GM21619 (cell line): ENCODE results near the gene NUP98.

Experiments used
- ATAC-seq: cut with Tn5 transposase; IDR thresholded peaks from one replicate; pipeline ENCODE4 v1.9.1; 2021; ENCODE audit not compliant: unreplicated experiment

Gene NUP98

DNA sequence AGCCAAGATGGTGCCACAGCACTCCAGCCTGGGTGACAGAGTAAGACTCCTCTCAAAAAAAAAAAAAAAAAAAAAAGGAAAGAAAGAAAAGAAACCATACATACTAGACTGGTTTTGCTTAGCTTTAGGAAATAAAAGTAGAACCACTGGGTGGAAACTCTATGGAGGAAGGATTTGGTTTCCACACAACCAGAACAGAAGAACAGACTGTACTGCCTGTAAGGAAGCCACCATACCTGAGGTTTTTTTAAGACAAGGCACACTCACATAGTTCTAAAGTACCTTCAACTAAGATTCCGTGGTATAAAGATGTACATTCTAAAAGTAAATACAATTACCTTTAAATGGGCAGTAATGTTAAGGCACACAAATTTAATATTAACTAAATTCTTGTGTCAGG, 58.6 kb downstream of the NUP98 start:
- ATAC-seq: no peak

GRCh38 chr11:3738241-3738640, 59.1 kb downstream of the NUP98 start:
- ATAC-seq: no peak

GRCh38 chr11:3737386-3737933, 59.9 kb downstream of the NUP98 start:
- ATAC-seq: no peak

DNA sequence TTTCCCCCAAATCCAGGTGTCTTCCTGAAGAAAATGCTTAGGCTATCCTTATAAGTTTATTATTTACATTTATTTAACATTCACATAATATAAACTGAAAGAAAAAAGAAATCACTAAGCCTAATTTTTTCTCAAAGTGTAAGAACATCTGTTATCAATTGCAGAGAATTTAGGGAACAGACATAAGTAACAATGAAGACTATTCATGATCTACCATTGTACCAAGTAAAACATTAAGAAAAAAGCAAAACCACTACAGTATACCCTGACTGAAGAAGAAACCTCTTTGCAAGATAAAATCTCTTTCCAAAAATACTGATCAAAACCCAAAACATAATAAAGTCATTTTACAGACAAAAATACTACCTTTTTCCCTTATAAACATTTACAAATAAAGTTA, 60.5 kb downstream of the NUP98 start:
- no peak for ATAC-seq

GRCh38 chr11:3735827-3736226, 61.5 kb downstream of the NUP98 start:
- no peak for ATAC-seq

DNA sequence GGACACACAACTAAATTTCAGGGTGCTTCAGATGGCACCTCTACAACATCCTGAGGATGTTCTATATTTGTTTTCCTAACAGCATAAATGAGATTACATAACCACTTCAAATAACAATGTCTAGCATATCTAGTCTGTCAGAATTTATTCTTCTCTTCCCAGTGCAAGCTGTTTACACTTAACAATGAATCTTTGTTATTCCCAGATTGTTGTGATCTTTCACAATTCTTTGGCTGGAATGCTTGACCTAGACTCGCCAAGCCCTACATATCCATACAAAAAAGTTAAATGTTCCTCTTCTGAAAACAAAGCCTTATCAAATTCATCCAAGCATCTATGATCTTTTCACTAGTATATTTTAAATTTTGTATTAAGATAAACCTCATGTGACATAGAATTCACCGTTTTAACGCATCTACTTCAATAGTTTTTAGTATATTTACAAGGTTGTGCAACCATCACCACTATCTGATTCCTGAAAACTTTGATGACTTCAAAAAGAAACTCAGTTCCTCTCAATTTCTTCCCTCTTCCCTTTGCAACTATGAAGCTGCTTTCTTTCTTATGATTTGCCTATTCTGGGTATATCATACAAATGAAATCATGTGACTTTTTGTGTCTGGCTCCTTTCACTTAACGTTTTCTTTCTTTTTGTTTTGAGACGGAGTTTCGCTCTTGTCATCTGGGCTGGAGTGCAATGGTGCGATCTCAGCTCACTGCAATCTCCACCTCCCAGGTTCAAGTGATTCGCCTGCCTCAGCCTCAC, 64.5 kb downstream of the NUP98 start:
- ATAC-seq: no peak

DNA sequence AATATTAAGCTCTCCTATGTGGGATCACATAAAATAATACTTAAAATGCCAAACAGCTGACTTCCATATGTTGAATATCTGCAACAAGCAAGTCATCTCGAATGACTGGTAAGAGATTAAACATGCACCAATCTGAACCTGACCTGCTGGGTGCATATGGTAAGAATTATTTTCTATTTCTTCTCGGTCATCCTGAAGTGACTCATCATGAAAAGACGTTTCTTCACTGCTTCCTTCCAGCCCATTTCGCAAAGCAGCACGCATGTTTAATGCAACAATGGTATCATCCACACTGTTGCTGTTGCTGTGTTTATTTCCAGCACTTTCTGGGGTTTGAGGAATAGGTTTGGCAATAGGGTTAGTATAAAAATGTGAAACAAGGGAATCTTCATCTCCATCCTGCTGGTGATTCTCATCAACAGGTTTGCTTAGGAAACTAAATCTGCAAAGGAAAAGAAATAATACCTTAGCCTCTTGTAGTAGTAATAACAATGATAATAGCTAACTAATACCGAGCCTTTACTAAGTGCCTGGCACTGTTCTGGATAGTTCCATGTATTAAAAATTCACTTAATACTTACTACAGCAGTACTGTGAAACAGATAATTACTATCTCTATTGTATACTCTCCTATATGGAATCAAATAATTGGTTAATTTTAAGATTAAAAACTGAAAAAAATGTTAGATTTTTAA, 74.2 kb downstream of the NUP98 start:
- ATAC-seq: no peak

GRCh38 chr11:3722100-3722499, 75.3 kb downstream of the NUP98 start:
- ATAC-seq: no peak

DNA sequence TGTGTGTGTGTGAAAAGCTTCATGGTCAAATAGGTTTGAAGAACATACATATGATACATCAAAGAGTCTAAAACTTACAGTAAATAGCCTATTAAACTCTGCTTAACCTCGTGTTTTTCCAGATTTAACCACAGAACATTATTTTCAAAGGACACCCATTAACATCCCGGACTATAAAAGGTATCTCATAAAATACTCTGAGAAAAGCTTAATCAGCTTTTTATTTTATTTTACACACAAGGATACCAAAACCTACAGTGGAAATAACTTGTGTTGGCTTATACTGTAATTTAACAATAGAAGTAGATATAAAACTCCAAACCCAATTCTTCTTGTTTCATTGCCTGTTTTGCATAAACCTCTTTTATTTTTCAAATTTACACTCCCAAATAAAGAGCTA, 76.4 kb downstream of the NUP98 start:
- ATAC-seq: no peak

DNA sequence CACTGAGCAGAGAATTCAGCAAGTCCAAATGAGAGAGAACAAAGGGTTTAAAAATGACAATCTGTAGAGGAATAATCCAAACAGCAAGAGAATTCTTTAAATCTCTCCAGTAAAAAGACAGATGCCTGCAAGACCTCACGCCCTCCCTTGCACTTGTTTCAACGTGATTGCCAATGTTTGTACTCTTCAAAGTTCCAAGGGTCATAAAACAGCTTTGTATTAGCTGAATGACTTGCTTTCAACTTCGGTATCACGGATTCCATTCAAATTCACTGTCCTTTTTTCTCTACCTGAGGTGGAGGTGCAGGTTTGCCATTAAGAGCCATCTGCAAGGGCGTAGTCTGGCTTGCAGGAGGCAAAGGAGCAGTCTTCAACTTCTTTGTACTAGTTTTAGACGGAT, 85.1 kb downstream of the NUP98 start:
- no peak for ATAC-seq

DNA sequence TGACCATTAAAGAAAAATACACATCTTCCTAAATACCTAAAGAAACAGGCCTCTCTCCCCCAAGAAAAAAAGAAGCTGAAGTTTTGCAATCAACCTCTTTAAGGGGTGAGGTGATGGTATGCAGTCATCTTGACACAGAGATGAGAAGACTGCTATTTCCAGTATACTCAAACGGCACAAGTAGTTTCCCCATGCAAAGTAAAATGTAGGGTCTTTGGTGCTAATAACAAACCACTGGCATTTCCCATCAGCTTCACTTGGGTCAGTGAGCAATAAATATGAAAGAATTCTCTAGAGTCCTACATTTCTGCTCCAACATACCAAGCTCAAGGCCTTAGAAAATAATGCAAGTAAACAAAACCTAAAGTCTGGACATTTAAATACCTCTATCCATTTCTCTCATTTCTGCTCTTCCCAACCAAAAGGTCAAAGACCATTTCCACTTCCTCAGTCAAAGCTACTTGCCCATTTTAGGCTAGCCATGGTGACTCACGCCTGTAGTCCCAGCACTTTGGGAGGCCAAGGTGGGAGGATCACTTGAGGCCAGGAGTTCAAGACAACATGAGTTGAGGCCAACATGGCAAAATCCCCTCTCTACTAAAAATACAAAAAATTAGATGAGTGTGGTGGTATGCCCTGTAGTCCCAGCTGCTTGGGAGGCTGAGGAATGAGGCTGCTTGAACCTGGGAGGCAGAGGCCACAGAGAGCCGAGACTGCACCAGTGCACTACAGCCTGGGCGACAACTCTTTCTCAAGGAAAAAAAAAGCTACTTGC, 86.7 kb downstream of the NUP98 start:
- ATAC-seq: no peak

- no peak for ATAC-seq
Measured at GRCh38 chr11:3709977-3710376, 87.4 kb downstream of the NUP98 start.

- ATAC-seq: no peak
Measured at GRCh38 chr11:3707176-3707575, 90.2 kb downstream of the NUP98 start.

- no peak for ATAC-seq
Measured at GRCh38 chr11:3703383-3703782, 94.0 kb downstream of the NUP98 start.

DNA sequence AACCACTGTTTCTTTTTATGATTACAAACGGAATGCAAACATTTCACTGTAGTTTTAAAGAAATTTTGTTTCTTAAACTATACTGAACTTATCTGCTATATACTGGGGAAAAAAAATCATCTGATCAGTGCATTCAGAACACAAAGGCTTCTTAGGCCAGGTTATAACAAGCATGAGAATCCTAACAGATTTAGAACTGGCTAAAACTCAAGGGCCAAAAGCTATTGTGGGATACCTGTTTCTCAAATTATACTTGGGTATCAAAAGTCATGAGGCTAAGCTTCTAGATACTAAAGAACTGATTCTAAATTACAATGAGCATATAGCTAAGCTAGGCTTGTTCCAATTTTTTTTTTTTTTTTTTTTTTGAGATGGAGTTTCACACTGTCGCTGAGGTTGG, 96.4 kb downstream of the NUP98 start:
- no peak for ATAC-seq

DNA sequence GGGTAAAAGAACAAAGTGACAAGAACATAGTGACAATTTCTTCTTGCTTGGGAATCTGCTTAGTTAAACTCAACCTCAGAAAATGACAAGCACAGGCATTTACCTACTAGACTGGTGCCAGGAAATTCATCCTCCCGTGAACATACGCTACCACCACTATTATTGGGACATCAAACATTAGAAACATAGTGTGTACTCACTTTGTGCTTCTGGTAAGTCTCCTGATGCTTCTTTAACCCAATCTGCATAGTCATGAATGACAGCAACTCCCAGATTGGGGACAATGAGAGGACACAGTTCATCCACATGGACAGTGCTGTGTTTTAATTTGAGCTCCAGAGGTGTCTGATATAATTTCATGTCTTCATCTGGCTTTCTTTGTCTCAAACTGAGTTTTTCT, 96.9 kb downstream of the NUP98 start:
- ATAC-seq: no peak

GRCh38 chr11:3686751-3687150, 110.6 kb downstream of the NUP98 start:
- ATAC-seq: no peak

GRCh38 chr11:3685923-3686322, 111.4 kb downstream of the NUP98 start:
- no peak for ATAC-seq

- no peak for ATAC-seq
Measured at GRCh38 chr11:3684819-3685172, 112.6 kb downstream of the NUP98 start.

DNA sequence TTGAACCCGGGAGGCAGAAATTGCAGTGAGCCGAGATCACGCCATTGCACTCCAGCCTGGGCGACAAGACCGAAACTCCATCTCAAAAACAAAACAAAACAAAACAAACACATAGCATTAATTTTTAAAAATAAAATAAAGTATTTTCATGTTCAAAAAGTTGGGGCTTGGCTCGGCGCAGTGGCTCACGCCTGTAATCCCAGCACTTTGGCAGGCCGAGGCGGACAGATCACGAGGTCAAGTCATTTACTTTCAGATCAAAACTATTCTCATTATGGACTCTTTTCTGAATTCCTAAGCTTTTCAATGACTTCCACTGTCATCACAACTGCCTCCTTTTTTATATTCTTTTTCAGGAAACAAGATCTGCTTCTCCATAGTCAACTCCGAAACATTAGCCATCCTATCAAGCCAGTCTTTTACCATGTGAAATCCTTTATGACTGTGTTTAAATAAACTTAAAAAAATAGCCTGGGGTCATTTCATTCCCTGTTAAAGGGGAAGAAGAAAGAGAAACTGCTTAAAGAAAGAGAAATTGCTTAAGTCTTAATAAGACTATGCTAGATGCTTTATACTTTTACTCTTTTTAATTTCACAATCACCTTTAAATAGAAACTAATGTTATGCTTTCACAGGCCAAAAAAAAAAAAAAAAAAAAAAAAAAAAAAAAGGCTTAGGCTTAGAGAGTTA, 113.1 kb downstream of the NUP98 start:
- ATAC-seq: no peak

GRCh38 chr11:3683039-3683438, 114.3 kb downstream of the NUP98 start:
- no peak for ATAC-seq
